AG08396 (cell line): ENCODE measurements around the gene ULBP2.
"Not testable (repeated sequence)": the region's sequence is repeated elsewhere in the genome, so short reads cannot be mapped to it uniquely, and the experiment has no call there.

Experiments
- DNase-seq: peaks from one replicate; pipeline ENCODE4 v3.0.0; 2012; ENCODE audit warnings: low spot score, mixed read lengths

The ULBP2 gene

GRCh38 chr6:149909701-149910470 is 31.9 kb upstream of the ULBP2 start:
- DNase-seq = no peak

- no peak for DNase-seq
These were observed 31.1 kb upstream of the ULBP2 start for GRCh38 chr6:149910721-149911151.

GRCh38 chr6:149912680-149913079 is 29.1 kb upstream of the ULBP2 start:
- not testable (repeated sequence) for DNase-seq

- no peak for DNase-seq
These were observed 28.7 kb upstream of the ULBP2 start for GRCh38 chr6:149913085-149913484.

- no peak for DNase-seq
These were observed 28.1 kb upstream of the ULBP2 start for GRCh38 chr6:149913540-149914240.

GRCh38 chr6:149915970-149916865 is 25.6 kb upstream of the ULBP2 start:
- DNase-seq = no peak

GRCh38 chr6:149917679-149918078 is 24.1 kb upstream of the ULBP2 start:
- no peak for DNase-seq

GRCh38 chr6:149918151-149918905 is 23.5 kb upstream of the ULBP2 start:
- DNase-seq = no peak

- DNase-seq = not testable (repeated sequence)
These were observed 22.5 kb upstream of the ULBP2 start for GRCh38 chr6:149919126-149919833.

GRCh38 chr6:149919834-149920225 is 22.0 kb upstream of the ULBP2 start:
- no peak for DNase-seq

- DNase-seq = no peak
These were observed 20.5 kb upstream of the ULBP2 start for GRCh38 chr6:149921361-149921760.

GRCh38 chr6:149922091-149922490 is 19.7 kb upstream of the ULBP2 start:
- not testable (repeated sequence) for DNase-seq

- peak; percentile 95 for DNase-seq
These were observed 19.0 kb upstream of the ULBP2 start, which contains the start of gene RAET1G for GRCh38 chr6:149922642-149923326. Gene RAET1G (minus strand): TSS chr6:149923121. CDS start chr6:149923010, 111 bp downstream.

- DNase-seq = no peak
These were observed 18.4 kb upstream of the ULBP2 start for GRCh38 chr6:149923327-149923986.

GRCh38 chr6:149924206-149924932 is 17.4 kb upstream of the ULBP2 start:
- no peak for DNase-seq

GRCh38 chr6:149924933-149925252 is 16.9 kb upstream of the ULBP2 start:
- no peak for DNase-seq

- DNase-seq = no peak
These were observed 16.4 kb upstream of the ULBP2 start for GRCh38 chr6:149925253-149925973.

GRCh38 chr6:149925974-149926777 is 15.6 kb upstream of the ULBP2 start:
- DNase-seq = peak; percentile 66
